ENCODE data around the gene DOHH.

Gene DOHH

DNA sequence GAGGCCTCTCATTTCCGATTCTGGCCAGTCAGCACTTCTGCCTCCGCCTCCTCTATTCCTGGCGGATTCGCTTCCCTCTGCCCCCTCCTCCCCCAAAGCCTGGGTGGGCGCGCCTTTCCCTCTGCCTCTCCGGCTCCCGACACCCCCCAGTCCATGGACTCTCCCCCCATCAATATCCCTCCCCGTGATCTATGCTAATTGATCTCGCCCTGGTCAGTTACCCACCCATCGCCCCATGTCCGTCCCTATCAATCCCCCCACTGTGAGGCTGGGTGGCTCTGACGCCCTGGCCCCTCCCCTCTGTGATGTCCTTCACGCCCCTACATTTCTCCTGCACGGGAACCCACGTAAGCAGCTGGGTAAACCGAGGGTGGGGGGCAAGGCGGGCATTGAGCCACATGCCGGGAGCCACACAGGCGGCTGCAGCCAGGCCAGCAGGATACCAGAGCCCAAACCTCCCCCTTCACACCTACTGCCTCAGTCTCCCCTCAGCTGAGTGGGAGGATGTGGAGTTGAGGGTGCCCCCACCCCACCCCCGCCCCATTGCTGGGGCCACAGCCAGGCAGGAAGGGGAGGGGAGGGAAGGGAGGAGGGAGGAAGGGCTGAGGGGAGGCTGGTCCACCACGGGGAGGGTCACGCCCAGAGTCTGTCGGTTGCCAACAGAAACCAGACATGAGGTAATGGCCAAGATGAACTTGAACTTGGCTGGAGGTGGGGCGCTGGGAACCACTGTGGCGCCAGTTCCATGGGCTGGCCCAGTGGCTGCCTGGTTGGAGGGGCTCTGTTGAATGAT is 41.2 kb downstream of the DOHH start:
- TF ChIP-seq, protein P1, sequence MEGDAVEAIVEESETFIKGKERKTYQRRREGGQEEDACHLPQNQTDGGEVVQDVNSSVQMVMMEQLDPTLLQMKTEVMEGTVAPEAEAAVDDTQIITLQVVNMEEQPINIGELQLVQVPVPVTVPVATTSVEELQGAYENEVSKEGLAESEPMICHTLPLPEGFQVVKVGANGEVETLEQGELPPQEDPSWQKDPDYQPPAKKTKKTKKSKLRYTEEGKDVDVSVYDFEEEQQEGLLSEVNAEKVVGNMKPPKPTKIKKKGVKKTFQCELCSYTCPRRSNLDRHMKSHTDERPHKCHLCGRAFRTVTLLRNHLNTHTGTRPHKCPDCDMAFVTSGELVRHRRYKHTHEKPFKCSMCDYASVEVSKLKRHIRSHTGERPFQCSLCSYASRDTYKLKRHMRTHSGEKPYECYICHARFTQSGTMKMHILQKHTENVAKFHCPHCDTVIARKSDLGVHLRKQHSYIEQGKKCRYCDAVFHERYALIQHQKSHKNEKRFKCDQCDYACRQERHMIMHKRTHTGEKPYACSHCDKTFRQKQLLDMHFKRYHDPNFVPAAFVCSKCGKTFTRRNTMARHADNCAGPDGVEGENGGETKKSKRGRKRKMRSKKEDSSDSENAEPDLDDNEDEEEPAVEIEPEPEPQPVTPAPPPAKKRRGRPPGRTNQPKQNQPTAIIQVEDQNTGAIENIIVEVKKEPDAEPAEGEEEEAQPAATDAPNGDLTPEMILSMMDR (IDR thresholded peaks at IDR 0.05), result no peak
- Histone ChIP-seq H3K9me3 (ENCODE audit: control insufficient read depth, low read length) (no peaks in the 10 kb centered on the region), H3K79me2 (peaks cover 7% of the 10 kb centered on the region), H3K4me2 (ENCODE audit: low read length) (peak overlapping the region; percentile 42), H3K27me3 (ENCODE audit: control insufficient read depth, insufficient read depth, low read length) (no peaks in the 10 kb centered on the region), H3K9ac (no peak overlapping the region), H3K4me1 (peaks cover 8% of the 10 kb centered on the region), H3K36me3 (ENCODE audit: control insufficient read depth, insufficient read depth, low read length) (no peaks in the 10 kb centered on the region), H2AFZ (no peak overlapping the region), H3K27ac (peak overlapping the region; percentile 34), H3K4me3 (ENCODE audit: low read depth, low read length) (no peak overlapping the region)

DNA sequence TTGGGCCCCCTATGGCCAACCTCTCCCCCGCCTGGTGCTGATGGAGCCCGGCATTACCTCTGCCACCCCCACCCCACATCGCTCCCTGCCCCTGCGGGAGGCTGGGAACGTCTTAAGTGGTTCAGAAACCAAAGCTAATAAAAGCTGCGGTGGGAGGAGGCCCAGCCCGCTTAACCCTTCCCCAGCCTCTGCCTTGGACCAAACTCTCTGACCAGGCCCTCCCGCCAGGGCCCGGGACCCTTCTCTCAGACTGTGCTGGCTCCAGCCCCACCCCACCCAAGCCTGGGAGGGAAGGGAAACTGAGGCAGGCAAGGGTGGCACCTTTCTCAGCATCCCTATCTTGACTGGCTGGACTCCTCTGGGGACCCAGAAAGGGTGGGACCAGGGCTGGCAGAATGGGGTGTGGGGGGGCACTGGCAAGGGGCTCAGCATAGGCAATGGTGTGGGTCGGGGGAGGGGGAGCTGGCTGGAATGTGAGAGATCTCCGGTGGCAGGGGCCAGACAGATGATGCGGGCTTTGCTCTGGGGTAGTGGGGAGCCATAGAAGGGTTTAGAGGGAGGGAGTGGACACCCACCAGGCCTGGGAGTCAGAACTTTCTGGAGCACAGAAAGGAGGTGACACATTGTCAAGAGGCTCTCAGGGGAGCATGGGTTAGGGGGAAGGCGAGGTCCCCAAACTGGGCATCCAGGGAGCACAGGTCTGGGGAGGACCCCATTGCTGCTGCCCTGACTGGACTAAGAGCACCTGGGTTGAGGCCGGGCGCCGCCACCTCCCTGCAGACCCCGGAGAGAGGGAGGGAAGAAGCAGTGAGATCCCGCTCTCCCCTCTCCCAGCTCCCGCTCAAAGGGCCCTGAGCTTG is 42.0 kb downstream of the DOHH start:
- H3K4me2 ChIP-seq (ENCODE audit: low read length), result peak overlapping the region; percentile 42
- no peaks in the 10 kb centered on the region for H3K9me3 ChIP-seq (ENCODE audit: control insufficient read depth, low read length)
- H3K9ac ChIP-seq, result no peak overlapping the region
- peaks cover 12% of the 10 kb centered on the region for H3K79me2 ChIP-seq
- peaks cover 8% of the 10 kb centered on the region for H3K4me1 ChIP-seq
- no peaks in the 10 kb centered on the region for H3K36me3 ChIP-seq (ENCODE audit: control insufficient read depth, insufficient read depth, low read length)
- H3K27me3 ChIP-seq (ENCODE audit: control insufficient read depth, insufficient read depth, low read length), result no peaks in the 10 kb centered on the region
- H3K27ac ChIP-seq, result peak overlapping the region; percentile 34
- TF ChIP-seq, protein P1 (IDR thresholded peaks at IDR 0.05), result no peak
- H2AFZ ChIP-seq, result no peak overlapping the region
- no peak overlapping the region for H3K4me3 ChIP-seq (ENCODE audit: low read depth, low read length)

DNA sequence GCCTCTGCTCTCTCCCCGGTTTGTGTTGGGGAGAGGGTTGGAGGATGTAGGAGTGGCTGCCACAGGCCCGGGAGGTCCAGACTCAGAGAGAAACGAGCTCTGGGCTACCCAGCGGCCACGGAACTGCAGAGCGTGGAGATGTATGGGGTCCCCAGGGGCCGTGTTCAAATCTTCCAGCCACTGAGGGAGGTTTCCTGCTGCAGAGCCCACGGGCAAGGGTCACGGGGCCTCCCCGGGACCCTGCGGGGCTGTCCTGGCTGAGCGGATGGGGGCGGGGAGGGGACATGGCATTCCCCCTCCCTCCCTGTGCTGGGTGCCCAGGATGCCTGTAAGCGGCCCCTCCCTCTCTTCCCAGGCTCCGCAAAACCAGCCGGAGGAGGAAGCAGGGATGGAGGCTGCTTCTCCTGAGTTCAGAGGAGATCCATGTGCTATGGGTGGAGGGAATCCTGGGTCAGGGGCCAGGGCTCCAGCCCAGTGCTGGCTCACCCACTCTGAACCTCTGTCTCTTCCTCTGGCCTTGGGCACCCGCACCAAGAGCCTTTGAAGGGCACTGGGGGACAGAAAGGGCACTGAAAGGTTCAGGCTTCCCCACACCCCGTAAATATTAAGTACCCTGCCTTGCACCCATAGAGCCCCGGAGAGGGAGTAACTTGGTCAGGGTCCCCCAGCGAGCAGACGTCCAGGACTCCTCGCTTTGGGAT is 42.8 kb downstream of the DOHH start:
- TF ChIP-seq, protein P1 (IDR thresholded peaks at IDR 0.05), result no peak
- Histone ChIP-seq H3K27ac (peak overlapping the region; percentile 34), H3K4me2 (ENCODE audit: low read length) (no peak overlapping the region), H2AFZ (no peak overlapping the region), H3K36me3 (ENCODE audit: control insufficient read depth, insufficient read depth, low read length) (no peaks in the 10 kb centered on the region), H3K79me2 (peaks cover 18% of the 10 kb centered on the region), H3K9me3 (ENCODE audit: control insufficient read depth, low read length) (no peaks in the 10 kb centered on the region), H3K4me3 (ENCODE audit: low read depth, low read length) (no peak overlapping the region), H3K4me1 (peaks cover 8% of the 10 kb centered on the region), H3K27me3 (ENCODE audit: control insufficient read depth, insufficient read depth, low read length) (no peaks in the 10 kb centered on the region), H3K9ac (no peak overlapping the region)

DNA sequence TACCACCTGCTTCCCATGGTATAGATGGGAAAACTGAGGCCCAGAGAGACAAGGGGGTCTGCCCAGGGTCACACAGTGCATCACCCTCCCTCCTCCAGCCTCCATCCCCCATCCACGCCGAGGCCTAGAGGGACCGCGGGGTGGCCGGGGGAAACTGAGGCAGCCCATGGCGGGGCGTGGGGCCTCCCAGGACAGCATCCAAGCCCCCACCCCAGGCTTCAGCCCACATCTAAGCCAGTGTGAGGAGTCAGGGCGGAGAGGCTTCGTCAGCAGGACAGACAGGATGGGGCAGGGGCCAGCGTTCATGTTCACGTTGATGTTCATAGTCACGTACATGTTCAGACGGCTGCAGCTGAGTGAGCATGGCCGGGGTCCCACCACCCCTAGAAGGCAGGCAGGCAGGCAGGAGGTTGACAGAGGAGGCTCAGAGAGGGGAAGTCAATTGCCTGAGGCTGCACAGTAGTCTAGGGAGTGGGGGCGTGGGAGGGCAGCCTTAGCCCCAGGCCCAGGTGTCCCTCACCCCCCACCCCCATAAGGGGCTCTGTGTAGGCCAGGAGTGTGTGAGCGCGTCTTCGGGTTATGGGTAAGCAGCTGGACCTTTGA is 43.4 kb downstream of the DOHH start:
- TF ChIP-seq, protein P1 (IDR thresholded peaks at IDR 0.05), result no peak
- H3K9me3 ChIP-seq (ENCODE audit: control insufficient read depth, low read length), result no peaks in the 10 kb centered on the region
- no peak overlapping the region for H3K9ac ChIP-seq
- H2AFZ ChIP-seq, result no peak overlapping the region
- no peaks in the 10 kb centered on the region for H3K36me3 ChIP-seq (ENCODE audit: control insufficient read depth, insufficient read depth, low read length)
- H3K4me1 ChIP-seq, result peaks cover 8% of the 10 kb centered on the region
- peak overlapping the region; percentile 16 for H3K27ac ChIP-seq
- H3K4me3 ChIP-seq (ENCODE audit: low read depth, low read length), result no peak overlapping the region
- H3K4me2 ChIP-seq (ENCODE audit: low read length), result no peak overlapping the region
- H3K27me3 ChIP-seq (ENCODE audit: control insufficient read depth, insufficient read depth, low read length), result no peaks in the 10 kb centered on the region
- H3K79me2 ChIP-seq, result peaks cover 22% of the 10 kb centered on the region
